HEK293 (cell line): ENCODE measurements around the gene MAML3.

Experiments
- CTCF ChIA-PET: fragments of 350-600 bp; formaldehyde crosslinking; extraction: SDS; loops from one replicate; lab custom pipeline; 2021; ENCODE audit warnings: antibody characterized with exemption; lab: Yijun Ruan, JAX
- POLR2A ChIA-PET: fragments of 300-600 bp; formaldehyde crosslinking; extraction: SDS; loops from one replicate; lab custom pipeline; 2020; ENCODE audit warnings: antibody characterized with exemption, inconsistent platforms; lab: Yijun Ruan, JAX
- H3K27ac ChIP-seq: fragments of 200-500 bp; sonication (Bioruptor generic); 2 replicates; pipeline ENCODE4 v1.5.1; 2014; ENCODE audit warnings: low read depth, low read length, control low read depth, inconsistent platforms; ENCODE audit errors: extremely low read depth
- H3K36me3 ChIP-seq, 2 experiments: fragments of 200-500 bp in 1 of 2; sonication (Bioruptor generic) in 1 of 2; 1 replicate in 1 of 2; 2 replicates in 1 of 2; pipeline ENCODE4 v1.5.1; 2014 to 2017; ENCODE audit warnings: inconsistent platforms in 2 of 2, low read length in 2 of 2; ENCODE audit not compliant: control insufficient read depth in 2 of 2, insufficient read depth in 1 of 2
- H3K4me1 ChIP-seq: fragments of 200-500 bp; sonication (Bioruptor generic); 2 replicates; pipeline ENCODE4 v1.5.1; 2014; ENCODE audit warnings: mild to moderate bottlenecking, low read length, inconsistent platforms; ENCODE audit not compliant: control insufficient read depth, insufficient read depth
- H3K4me3 ChIP-seq: 2 replicates; pipeline ENCODE4 v1.5.1; 2011; ENCODE audit warnings: low read depth, mild to moderate bottlenecking, control low read depth, low read length, moderate library complexity
- H3K9me3 ChIP-seq: fragments of 200-500 bp; sonication (Bioruptor generic); 2 replicates; pipeline ENCODE4 v1.5.1; 2014; ENCODE audit warnings: low read depth, low read length, inconsistent platforms; ENCODE audit not compliant: control insufficient read depth, insufficient read depth
- AEBP2 ChIP-seq: fragments of 450-650 bp; formaldehyde crosslinking; IDR thresholded peaks from 2 replicates; pipeline ENCODE4 v1.5.1; 2016; ENCODE audit warnings: missing biosample characterization, missing genetic modification characterization, borderline replicate concordance
- HOXA7 ChIP-seq: sonication (generic); formaldehyde crosslinking; IDR thresholded peaks from 2 replicates; pipeline ENCODE4 v1.8.1; 2022; ENCODE audit warnings: missing genetic modification reagents, borderline replicate concordance
- KLF10 ChIP-seq: fragments of 450-650 bp; IDR thresholded peaks from 2 replicates; pipeline ENCODE4 v1.5.1; 2018; ENCODE audit warnings: missing biosample characterization, mild to moderate bottlenecking, missing genetic modification characterization
- KLF8 ChIP-seq: fragments of 450-650 bp; formaldehyde crosslinking; IDR thresholded peaks from 2 replicates; pipeline ENCODE4 v1.5.1; 2016; ENCODE audit warnings: missing biosample characterization, missing genetic modification characterization
- WT1 ChIP-seq: fragments of 450-650 bp; formaldehyde crosslinking; IDR thresholded peaks from 2 replicates; pipeline ENCODE4 v1.5.1; 2016; ENCODE audit warnings: missing biosample characterization, missing genetic modification characterization
- ZBTB26 ChIP-seq: fragments of 450-650 bp; formaldehyde crosslinking; optimal IDR thresholded peaks from 2 replicates; pipeline ENCODE3; 2016; ENCODE audit warnings: missing biosample characterization, mild to moderate bottlenecking, missing genetic modification characterization
- ZBTB44 ChIP-seq: fragments of 450-650 bp; IDR thresholded peaks from 2 replicates; pipeline ENCODE4 v1.5.1; 2018; ENCODE audit warnings: missing biosample characterization, mild to moderate bottlenecking, missing genetic modification characterization
- ZBTB49 ChIP-seq: fragments of 450-650 bp; formaldehyde crosslinking; IDR thresholded peaks from 2 replicates; pipeline ENCODE4 v1.5.1; 2016; ENCODE audit warnings: missing biosample characterization, missing genetic modification characterization, low read depth
- ZBTB8A ChIP-seq: fragments of 450-650 bp; formaldehyde crosslinking; IDR thresholded peaks from 2 replicates; pipeline ENCODE4 v1.5.1; 2016; ENCODE audit warnings: missing biosample characterization, missing genetic modification characterization
- ZFHX2 ChIP-seq: fragments of 450-650 bp; formaldehyde crosslinking; conservative IDR thresholded peaks from 2 replicates; pipeline ENCODE4 v1.5.1; 2016; ENCODE audit warnings: missing biosample characterization, missing genetic modification characterization
- ZNF174 ChIP-seq: fragments of 450-650 bp; formaldehyde crosslinking; IDR thresholded peaks from 2 replicates; pipeline ENCODE4 v1.5.0; 2017; ENCODE audit warnings: missing biosample characterization, mild to moderate bottlenecking, missing genetic modification characterization
- ZNF18 ChIP-seq: fragments of 450-650 bp; formaldehyde crosslinking; IDR thresholded peaks from 2 replicates; pipeline ENCODE4 v1.5.1; 2016; ENCODE audit warnings: missing biosample characterization, missing genetic modification characterization
- ZNF221 ChIP-seq: fragments of 450-650 bp; formaldehyde crosslinking; IDR thresholded peaks from 2 replicates; pipeline ENCODE4 v1.5.1; 2017; ENCODE audit warnings: missing biosample characterization, missing genetic modification characterization, borderline replicate concordance
- ZNF239 ChIP-seq: fragments of 450-650 bp; formaldehyde crosslinking; IDR thresholded peaks from 2 replicates; pipeline ENCODE4 v1.5.1; 2016; ENCODE audit warnings: missing biosample characterization, missing genetic modification characterization
- ZNF274 ChIP-seq, 2 experiments: fragments of 200-500 bp in 1 of 2; fragments of 450-650 bp in 1 of 2; sonication (Bioruptor generic) in 1 of 2; formaldehyde crosslinking in 1 of 2; IDR thresholded peaks; 2 replicates each; pipeline versions ENCODE4 v1.5.1 to v1.6.1; 2014 to 2016; ENCODE audit warnings: borderline replicate concordance in 1 of 2, inconsistent platforms in 1 of 2, low read length in 1 of 2, missing biosample characterization in 1 of 2, missing genetic modification characterization in 1 of 2
- ZNF302 ChIP-seq: fragments of 450-650 bp; formaldehyde crosslinking; IDR thresholded peaks from 2 replicates; pipeline ENCODE4 v1.5.1; 2016; ENCODE audit warnings: missing biosample characterization, missing genetic modification characterization, low read depth
- ZNF350 ChIP-seq: fragments of 450-650 bp; formaldehyde crosslinking; IDR thresholded peaks from 2 replicates; pipeline ENCODE4 v1.5.0; 2017; ENCODE audit warnings: missing biosample characterization, mild to moderate bottlenecking, missing genetic modification characterization
- ZNF423 ChIP-seq: fragments of 450-650 bp; formaldehyde crosslinking; IDR thresholded peaks from 2 replicates; pipeline ENCODE4 v1.5.1; 2016; ENCODE audit warnings: missing biosample characterization, missing genetic modification characterization
- ZNF510 ChIP-seq: fragments of 450-650 bp; formaldehyde crosslinking; IDR thresholded peaks from 2 replicates; pipeline ENCODE4 v1.5.1; 2018; ENCODE audit warnings: mild to moderate bottlenecking, missing genetic modification characterization, missing biosample characterization; ENCODE audit not compliant: insufficient replicate concordance
- ZNF549 ChIP-seq: fragments of 450-650 bp; IDR thresholded peaks from 2 replicates; pipeline ENCODE4 v1.5.1; 2018; ENCODE audit warnings: missing biosample characterization, missing genetic modification characterization, mild to moderate bottlenecking, inconsistent platforms, moderate library complexity
- ZNF580 ChIP-seq: fragments of 450-650 bp; formaldehyde crosslinking; IDR thresholded peaks from 2 replicates; pipeline ENCODE4 v1.5.1; 2016; ENCODE audit warnings: missing biosample characterization, missing genetic modification characterization
- ZNF596 ChIP-seq: fragments of 450-650 bp; IDR thresholded peaks from 2 replicates; pipeline ENCODE4 v1.5.0; 2018; ENCODE audit warnings: missing biosample characterization, mild to moderate bottlenecking, missing genetic modification characterization, moderate library complexity
- ZNF654 ChIP-seq: fragments of 450-650 bp; formaldehyde crosslinking; IDR thresholded peaks from 2 replicates; pipeline ENCODE4 v1.5.1; 2016; ENCODE audit warnings: low read depth, missing biosample characterization, missing genetic modification characterization
- ZNF670 ChIP-seq: fragments of 450-650 bp; formaldehyde crosslinking; IDR thresholded peaks from 2 replicates; pipeline ENCODE4 v1.5.1; 2016; ENCODE audit warnings: missing biosample characterization, missing genetic modification characterization, low read depth
- ZNF692 ChIP-seq: fragments of 450-650 bp; formaldehyde crosslinking; IDR thresholded peaks from 2 replicates; pipeline ENCODE4 v1.5.1; 2016; ENCODE audit warnings: missing biosample characterization, missing genetic modification characterization
- ZSCAN30 ChIP-seq: fragments of 450-650 bp; IDR thresholded peaks from 2 replicates; pipeline ENCODE4 v1.5.1; 2018; ENCODE audit warnings: missing biosample characterization, mild to moderate bottlenecking, missing genetic modification characterization, moderate library complexity

Gene MAML3

GRCh38 chr4:139734875-139735380 lies 419.1 kb downstream of the MAML3 start:
- Histone ChIP-seq H3K9me3 (no peaks in the 10 kb centered on the region), H3K4me1 (peaks cover 5% of the 10 kb centered on the region; the same call in 1 of the 2 replicates), H3K27ac (no peak overlapping the region), H3K4me3 (peak overlapping the region; percentile 1), H3K36me3 (no peaks in the 10 kb centered on the region)
- ChIA-PET POLR2A (interaction anchor here (0.6 kb wide), 1 partner anchor 15 kb away, joined by 5 read pairs; no protein-coding TSS in a partner anchor), CTCF (interaction anchor here (0.7 to 1.5 kb wide), 9 partner anchors 11 to 875 kb away, joined by 3 to 12 read pairs (median 3); no protein-coding TSS in a partner anchor)
- TF ChIP-seq ZBTB26 (tag by site-specific recombination) (peak; percentile 76), KLF10 (no peak), ZNF510 (tag by site-specific recombination) (no peak), AEBP2 (tag by site-specific recombination) (no peak), ZNF350 (tag by site-specific recombination) (no peak), ZNF302 (tag by site-specific recombination) (no peak), ZNF423 (no peak), KLF8 (peak; percentile 53; the same call in 1 of the 2 replicates), HOXA7 (no peak), ZBTB44 (tag by site-specific recombination) (no peak), ZNF274 (IDR thresholded peaks at IDR 0.05; ENCODE audit: low read length) (no peak), ZNF274 (tag by site-specific recombination; IDR thresholded peaks at IDR 0.05; ENCODE audit: borderline replicate concordance) (no peak), ZNF221 (tag by site-specific recombination) (no peak), ZNF670 (tag by site-specific recombination) (no peak), ZBTB49 (no peak), ZFHX2 (tag by site-specific recombination) (0 out of 2 replicates have a peak, but pooled peaks have one; percentile 12), ZBTB8A (tag by site-specific recombination) (peak; percentile 99), ZNF692 (peak; percentile 47; the same call in 1 of the 2 replicates), ZNF549 (tag by site-specific recombination) (no peak), ZNF174 (tag by site-specific recombination) (no peak), ZNF654 (tag by site-specific recombination) (peak; percentile 51), WT1 (tag by site-specific recombination) (no peak), ZNF580 (tag by site-specific recombination) (no peak), ZNF239 (no peak), ZSCAN30 (tag by site-specific recombination) (0 out of 2 replicates have a peak, but pooled peaks have one; percentile 54), ZNF596 (no peak), ZNF18 (tag by site-specific recombination) (no peak)
